T-cell (primary cell): ENCODE measurements around the gene TNPO3. TPM values are rescaled to one million over a fixed set of nuclear protein-coding genes. Genes with fewer than 3 reads are reported as not detected.
A peak's percentile ranks its signal among the peaks of the same experiment; 100 is the strongest.
"Not testable (repeated sequence)": the region's sequence is repeated elsewhere in the genome, so short reads cannot be mapped to it uniquely, and the experiment has no call there.

Experiments used
- ATAC-seq, 4 experiments: fragments of 200-7000 bp in 3 of 4; fragments of 150-1000 bp in 1 of 4; cut with Tn5 transposase; replicated peaks in 1 of 4; 1 replicate in 3 of 4; 2 replicates in 1 of 4; pipeline ENCODE4 v1.10.0; 2021; ENCODE audit warnings: moderate library complexity in 3 of 4, mild to moderate bottlenecking in 2 of 4, moderate number of reproducible peaks in 1 of 4
- CTCF ChIA-PET, 2 donors: fragments of 300-600 bp; sonication (Branson Sonifier 250); formaldehyde crosslinking; loops; one replicate each; lab custom pipeline; 2022; ENCODE audit warnings: antibody characterized with exemption in 2 of 2; lab: Charles Lee
- POLR2A ChIA-PET, 2 donors: fragments of 300-600 bp; sonication (Branson Sonifier 250); formaldehyde crosslinking; loops; one replicate each; lab custom pipeline; 2022; ENCODE audit warnings: antibody characterized with exemption in 2 of 2; lab: Charles Lee
- DNase-seq, 35 experiments: peaks; one replicate each; pipeline versions ENCODE4 v3.0.0 to v3.0.0-alpha.2; 2013 to 2023
- H3K27ac ChIP-seq: one replicate; pipeline ENCODE4 v1.5.1; 2013; ENCODE audit warnings: low read length
- H3K27me3 ChIP-seq, 2 experiments: replicated peaks in 1 of 2; 1 replicate in 1 of 2; 2 replicates in 1 of 2; pipeline versions ENCODE4 v1.6.1 to v1.7.0; 2013; ENCODE audit warnings: low read length in 1 of 2, mixed read lengths in 1 of 2; ENCODE audit not compliant: control insufficient read depth in 2 of 2, insufficient read depth in 2 of 2; ENCODE audit errors: extremely low read depth in 1 of 2
- H3K36me3 ChIP-seq, 2 donors: 1 replicate in 1 of 2; 2 replicates in 1 of 2; pipeline versions ENCODE4 v1.6.1 to v1.7.0; 2013; ENCODE audit warnings: low read length in 1 of 2; ENCODE audit not compliant: control insufficient read depth in 2 of 2, insufficient read depth in 1 of 2; ENCODE audit errors: extremely low read depth in 1 of 2
- H3K4me1 ChIP-seq, 2 experiments: 1 replicate in 1 of 2; 2 replicates in 1 of 2; pipeline versions ENCODE4 v1.6.1 to v1.7.0; 2013; ENCODE audit warnings: low read length in 2 of 2, mixed read lengths in 1 of 2; ENCODE audit not compliant: insufficient read depth in 2 of 2, control insufficient read depth in 1 of 2; ENCODE audit errors: extremely low read depth in 1 of 2
- H3K4me3 ChIP-seq, 2 donors: 1 replicate in 1 of 2; 2 replicates in 1 of 2; pipeline versions ENCODE4 v1.5.1 to v1.7.0; 2013; ENCODE audit warnings: mild to moderate bottlenecking in 2 of 2, low read length in 1 of 2, moderate library complexity in 1 of 2; ENCODE audit not compliant: control insufficient read depth in 1 of 2; ENCODE audit errors: extremely low read depth in 1 of 2
- H3K9me3 ChIP-seq: 2 replicates; pipeline ENCODE4 v1.7.0; 2013
- H3K27ac Mint-ChIP-seq, 2 donors: one replicate each; pipeline ENCODE4 v1.8.0; 2020 to 2021; ENCODE audit warnings: mild to moderate bottlenecking in 2 of 2, mixed read lengths in 2 of 2
- H3K27me3 Mint-ChIP-seq, 2 donors: one replicate each; pipeline ENCODE4 v1.8.0; 2021 to 2022; ENCODE audit warnings: mixed read lengths in 2 of 2
- H3K36me3 Mint-ChIP-seq: one replicate; pipeline ENCODE4 v1.8.0; 2021; ENCODE audit warnings: mixed read lengths
- H3K4me1 Mint-ChIP-seq, 3 donors: one replicate each; pipeline ENCODE4 v1.8.0; 2020 to 2022; ENCODE audit warnings: mixed read lengths in 3 of 3, mild to moderate bottlenecking in 1 of 3
- H3K4me3 Mint-ChIP-seq, 3 donors: one replicate each; pipeline ENCODE4 v1.8.0; 2020 to 2022; ENCODE audit warnings: mild to moderate bottlenecking in 3 of 3, mixed read lengths in 3 of 3, moderate library complexity in 3 of 3
- H3K9me3 Mint-ChIP-seq, 3 donors: one replicate each; pipeline ENCODE4 v1.8.0; 2020 to 2022; ENCODE audit warnings: mixed read lengths in 3 of 3
- WGBS: methylation state at CpG from one replicate; pipeline ENCODE4 v1.1.5; 2013; ENCODE audit warnings: missing lambda C conversion rate; ENCODE audit not compliant: insufficient coverage; 5-methylcytosine and 5-hydroxymethylcytosine counted together
- total RNA-seq, 35 experiments: library from RNA in 6 of 35; stranded (reverse) in 6 of 35; fragments of 120-200 nt in 1 of 35; gene quantifications; one replicate each; pipeline versions ENCODE4 v1.2.1 to v1.2.4 and lab custom pipeline; 2013 to 2026

The TNPO3 gene
- total RNA-seq, 5 donors from 2014 or later (not counting 1 experiment from before 2014, with no cell fraction given) = 26.5 to 39.9 (median 35.9) TPM

DNA sequence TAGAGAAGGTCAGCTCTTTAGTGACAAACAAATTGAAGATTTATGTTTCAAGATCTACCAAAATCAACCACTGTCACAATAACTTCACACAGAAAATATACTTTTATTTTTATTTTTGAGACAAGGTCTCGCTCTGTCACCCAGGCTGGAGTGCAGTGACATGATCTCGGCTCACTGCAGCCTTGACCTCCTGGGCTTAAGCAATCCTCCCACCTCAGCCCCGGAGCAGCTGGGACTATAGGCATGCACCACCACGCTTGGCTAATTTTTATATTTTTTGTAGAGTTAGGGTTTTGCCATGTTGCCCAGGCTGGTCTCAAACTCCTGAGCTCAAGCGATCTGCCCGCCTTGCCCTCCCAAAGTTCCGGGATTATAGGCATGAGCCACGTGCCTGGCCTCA, 60.4 kb downstream of the TNPO3 start:
- POLR2A ChIA-PET = interaction anchor here in 1 of 2 donors (0.6 kb wide), 1 partner anchor 13 kb away, joined by 3 read pairs; no protein-coding TSS in a partner anchor
- H3K27ac Mint-ChIP-seq, H3K4me1 Mint-ChIP-seq, DNase-seq, H3K4me3 ChIP-seq, H3K4me1 ChIP-seq, H3K9me3 ChIP-seq, H3K27me3 Mint-ChIP-seq, H3K27me3 ChIP-seq, H3K4me3 Mint-ChIP-seq, CTCF ChIA-PET, H3K9me3 Mint-ChIP-seq, H3K27ac ChIP-seq, ATAC-seq: not testable (repeated sequence)
- H3K36me3 ChIP-seq = peaks cover 0 to 74% of the 10 kb centered on the region in 2 donors
- 100% methylated on average over 1 of the region's 8 CpGs for WGBS
- peaks cover 43% of the 10 kb centered on the region for H3K36me3 Mint-ChIP-seq

DNA sequence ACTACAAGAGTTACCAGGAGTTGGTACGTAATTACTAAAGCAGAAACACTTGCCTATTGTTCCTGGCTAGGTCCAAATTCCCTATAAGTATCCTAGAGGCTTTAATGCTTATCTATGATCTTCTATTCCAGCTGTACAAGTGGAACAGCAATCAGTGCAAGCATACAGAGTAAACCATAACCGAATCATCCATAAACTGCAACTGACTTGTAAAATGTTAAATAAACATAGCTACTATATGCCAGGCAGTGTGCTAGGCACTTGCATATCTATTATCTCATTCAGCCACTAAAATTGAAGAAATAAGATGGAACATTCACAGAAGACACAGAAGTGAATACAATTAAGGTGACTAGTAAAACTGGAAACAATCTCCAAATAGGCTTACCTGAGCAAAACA, 61.5 kb downstream of the TNPO3 start:
- no peaks in the 10 kb centered on the region for H3K9me3 Mint-ChIP-seq
- Histone ChIP-seq H3K36me3 (peaks cover 0 to 68% of the 10 kb centered on the region in 2 donors), H3K27ac (no peak overlapping the region), H3K4me1 (no peaks in the 10 kb centered on the region), H3K9me3 (no peaks in the 10 kb centered on the region), H3K4me3 (no peak overlapping the region), H3K27me3 (no peaks in the 10 kb centered on the region)
- DNase-seq = no peak
- no peaks in the 10 kb centered on the region for H3K4me1 Mint-ChIP-seq
- H3K27ac Mint-ChIP-seq = no peak overlapping the region
- no peak for ATAC-seq
- H3K27me3 Mint-ChIP-seq = no peaks in the 10 kb centered on the region
- H3K4me3 Mint-ChIP-seq = no peak overlapping the region
- H3K36me3 Mint-ChIP-seq = peaks cover 44% of the 10 kb centered on the region
- 100% methylated on average over 1 of the region's 2 CpGs for WGBS
- ChIA-PET CTCF (no interaction called here), POLR2A (no interaction called here)

DNA sequence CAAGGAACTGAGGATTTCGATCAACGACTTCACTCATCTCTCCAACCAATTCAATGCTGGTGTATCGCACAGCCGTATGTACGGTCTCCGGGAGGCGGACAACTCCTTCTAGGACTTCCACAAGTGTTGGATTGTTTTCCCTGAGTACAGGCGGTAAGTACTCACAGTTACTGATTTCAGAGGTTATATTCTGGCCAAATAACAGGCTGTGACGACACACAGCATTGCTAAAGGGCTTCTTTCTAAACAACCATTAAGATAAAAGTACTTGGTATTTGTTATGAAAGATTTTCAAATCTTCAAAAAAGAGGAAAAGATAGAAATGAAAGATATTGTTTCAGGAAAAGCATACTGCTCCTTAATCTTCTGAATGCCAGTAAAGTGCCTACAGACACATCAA, 65.0 kb downstream of the TNPO3 start:
- H3K36me3 Mint-ChIP-seq = peaks cover 51% of the 10 kb centered on the region
- H3K4me1 ChIP-seq = no peaks in the 10 kb centered on the region
- ATAC-seq (no peak), DNase-seq (no peak)
- H3K27me3 ChIP-seq = no peaks in the 10 kb centered on the region
- H3K36me3 ChIP-seq = peaks cover 0 to 79% of the 10 kb centered on the region in 2 donors
- no peak overlapping the region for H3K4me3 Mint-ChIP-seq
- H3K4me1 Mint-ChIP-seq = no peaks in the 10 kb centered on the region
- no peak overlapping the region for H3K27ac Mint-ChIP-seq
- POLR2A ChIA-PET = no interaction called here
- no peaks in the 10 kb centered on the region for H3K9me3 ChIP-seq
- CTCF ChIA-PET = no interaction called here
- H3K4me3 ChIP-seq = no peak overlapping the region
- H3K27me3 Mint-ChIP-seq = no peaks in the 10 kb centered on the region
- 93% methylated on average over 6 of the region's 9 CpGs for whole genome bisulfite sequencing
- no peak overlapping the region for H3K27ac ChIP-seq
- H3K9me3 Mint-ChIP-seq = no peaks in the 10 kb centered on the region

- H3K36me3 ChIP-seq = peaks cover 0 to 77% of the 10 kb centered on the region in 2 donors
- no peaks in the 10 kb centered on the region for H3K4me1 ChIP-seq
- DNase-seq (no peak), ATAC-seq (no peak)
- H3K9me3 Mint-ChIP-seq = no peaks in the 10 kb centered on the region
- no peak overlapping the region for H3K4me3 Mint-ChIP-seq
- no peaks in the 10 kb centered on the region for H3K27me3 Mint-ChIP-seq
- ChIA-PET CTCF (no interaction called here), POLR2A (no interaction called here)
- H3K4me1 Mint-ChIP-seq = no peaks in the 10 kb centered on the region
- no peaks in the 10 kb centered on the region for H3K9me3 ChIP-seq
- H3K27ac Mint-ChIP-seq = no peak overlapping the region
- peaks cover 53% of the 10 kb centered on the region for H3K36me3 Mint-ChIP-seq
- no peaks in the 10 kb centered on the region for H3K27me3 ChIP-seq
- H3K27ac ChIP-seq = no peak overlapping the region
- H3K4me3 ChIP-seq = no peak overlapping the region
Measured at GRCh38 chr7:128988372-128988771, 66.5 kb downstream of the TNPO3 start.

DNA sequence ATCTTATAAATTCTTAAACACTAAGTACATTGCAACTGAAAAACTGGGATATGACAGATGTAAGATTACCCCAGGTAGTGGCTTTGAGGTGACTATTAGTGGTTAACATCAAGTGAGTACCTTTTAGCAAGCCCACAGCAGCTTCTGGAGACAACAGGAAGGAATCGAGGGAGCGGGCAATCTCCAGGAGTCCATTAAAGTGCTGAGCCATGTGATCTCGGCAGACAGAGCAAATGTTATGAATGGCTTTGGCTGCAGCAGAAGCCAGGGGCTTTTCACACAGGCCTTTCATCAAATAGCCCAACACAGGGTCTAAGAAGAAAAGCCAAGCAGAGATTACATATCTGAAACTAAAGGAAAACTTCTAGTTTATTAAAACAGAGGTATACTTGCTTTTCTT, 68.3 kb downstream of the TNPO3 start:
- H3K36me3 Mint-ChIP-seq = peaks cover 61% of the 10 kb centered on the region

GRCh38 chr7:128985660-128986059, 69.3 kb downstream of the TNPO3 start:
- POLR2A ChIA-PET = no interaction called here

More for the DNA sequence above, 68.3 kb downstream of the TNPO3 start:
- WGBS = 100% methylated on average over 1 of the region's 3 CpGs
- no peak for ATAC-seq
- no peaks in the 10 kb centered on the region for H3K9me3 Mint-ChIP-seq
- H3K27ac Mint-ChIP-seq = no peak overlapping the region
- Histone ChIP-seq H3K27ac (no peak overlapping the region), H3K27me3 (no peaks in the 10 kb centered on the region), H3K4me3 (no peak overlapping the region), H3K36me3 (peaks cover 3 to 84% of the 10 kb centered on the region in 2 donors), H3K9me3 (no peaks in the 10 kb centered on the region), H3K4me1 (no peaks in the 10 kb centered on the region)
- DNase-seq = no peak
- no peaks in the 10 kb centered on the region for H3K4me1 Mint-ChIP-seq
- ChIA-PET POLR2A (no interaction called here), CTCF (no interaction called here)
- no peak overlapping the region for H3K4me3 Mint-ChIP-seq
- no peaks in the 10 kb centered on the region for H3K27me3 Mint-ChIP-seq

GRCh38 chr7:128982105-128982504, 72.8 kb downstream of the TNPO3 start:
- ATAC-seq (no peak), DNase-seq (no peak)
- Histone ChIP-seq H3K9me3 (no peaks in the 10 kb centered on the region), H3K27me3 (no peaks in the 10 kb centered on the region), H3K36me3 (peaks cover 3 to 88% of the 10 kb centered on the region in 2 donors), H3K4me1 (no peaks in the 10 kb centered on the region), H3K4me3 (no peak overlapping the region), H3K27ac (no peak overlapping the region)
- H3K27me3 Mint-ChIP-seq = no peaks in the 10 kb centered on the region
- no peak overlapping the region for H3K4me3 Mint-ChIP-seq
- no peaks in the 10 kb centered on the region for H3K4me1 Mint-ChIP-seq
- CTCF ChIA-PET = interaction anchor here in 1 of 2 donors (0.7 kb wide), 1 partner anchor 21 kb away, joined by 3 read pairs; no protein-coding TSS in a partner anchor
- POLR2A ChIA-PET = no interaction called here
- WGBS = no CpG with 5 or more reads among the region's 2 CpGs
- H3K9me3 Mint-ChIP-seq = no peaks in the 10 kb centered on the region
- H3K36me3 Mint-ChIP-seq = peaks cover 68% of the 10 kb centered on the region
- peak overlapping the region in 1 of 2 donors; percentile 22 for H3K27ac Mint-ChIP-seq

More at GRCh38 chr7:128985660-128986059, 69.3 kb downstream of the TNPO3 start:
- peaks cover 3 to 82% of the 10 kb centered on the region in 2 donors for H3K36me3 ChIP-seq
- H3K9me3 ChIP-seq = no peaks in the 10 kb centered on the region
- H3K27me3 ChIP-seq = no peaks in the 10 kb centered on the region
- H3K27ac Mint-ChIP-seq = no peak overlapping the region
- no peaks in the 10 kb centered on the region for H3K4me1 Mint-ChIP-seq
- H3K4me3 Mint-ChIP-seq = no peak overlapping the region
- H3K27me3 Mint-ChIP-seq = no peaks in the 10 kb centered on the region
- DNase-seq (no peak), ATAC-seq (no peak)
- H3K27ac ChIP-seq = no peak overlapping the region
- no peaks in the 10 kb centered on the region for H3K9me3 Mint-ChIP-seq
- CTCF ChIA-PET = no interaction called here
- H3K4me3 ChIP-seq = no peak overlapping the region
- H3K4me1 ChIP-seq = no peaks in the 10 kb centered on the region
- H3K36me3 Mint-ChIP-seq = peaks cover 57% of the 10 kb centered on the region
